GM21526 (cell line): ENCODE measurements around the gene SLC35B2.

ENCODE experiments used
- ATAC-seq: cut with Tn5 transposase; IDR thresholded peaks from one replicate; pipeline ENCODE4 v1.9.1; 2021; ENCODE audit warnings: moderate library complexity; ENCODE audit not compliant: unreplicated experiment, low FRiP score

The SLC35B2 gene

DNA sequence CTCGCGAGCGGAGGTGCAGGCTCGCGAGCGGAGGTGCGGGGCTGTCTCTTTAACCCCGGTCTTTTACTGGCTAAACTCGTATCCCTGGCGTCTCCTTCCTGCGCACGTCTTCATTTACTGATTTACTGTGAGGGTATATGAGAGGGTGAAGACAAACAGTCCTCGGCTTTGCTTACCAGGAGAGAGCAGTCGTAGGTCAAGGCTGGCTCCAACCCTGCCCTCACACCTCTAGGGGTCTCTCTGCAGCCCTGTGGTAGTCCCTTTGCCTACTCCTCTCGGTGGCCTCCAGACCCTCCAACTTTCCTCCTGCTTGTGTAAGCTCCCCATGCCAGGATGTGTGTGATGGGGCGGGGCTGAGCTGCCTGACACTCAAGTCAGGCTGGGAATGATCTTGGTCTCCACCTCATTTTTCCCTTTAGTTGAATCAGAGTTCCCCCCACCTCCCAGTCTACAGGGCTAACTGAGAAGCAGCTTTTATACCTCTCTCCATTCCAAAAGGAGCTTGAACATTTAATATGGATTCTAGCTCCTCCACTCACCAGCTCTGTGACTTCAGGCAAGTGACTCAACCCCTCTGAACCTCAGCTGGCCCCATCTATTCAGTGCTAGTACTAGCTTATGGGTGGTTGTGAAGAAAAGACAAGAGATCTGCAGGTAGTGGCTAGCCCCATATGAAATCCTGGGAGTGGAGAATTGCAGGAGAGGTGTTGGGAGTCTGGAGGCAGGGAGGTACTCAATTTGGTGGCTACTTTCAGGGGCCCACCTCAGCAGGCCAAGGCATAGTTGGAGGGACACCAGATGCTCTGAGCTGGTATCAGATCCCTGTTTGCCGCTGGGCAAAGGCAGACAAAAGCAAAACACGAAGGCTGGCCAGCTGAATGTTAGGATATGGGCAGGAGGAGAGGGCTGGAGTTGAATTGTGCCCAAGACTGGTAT lies 33.0 kb downstream of the SLC35B2 start:
- ATAC-seq, result no peak

DNA sequence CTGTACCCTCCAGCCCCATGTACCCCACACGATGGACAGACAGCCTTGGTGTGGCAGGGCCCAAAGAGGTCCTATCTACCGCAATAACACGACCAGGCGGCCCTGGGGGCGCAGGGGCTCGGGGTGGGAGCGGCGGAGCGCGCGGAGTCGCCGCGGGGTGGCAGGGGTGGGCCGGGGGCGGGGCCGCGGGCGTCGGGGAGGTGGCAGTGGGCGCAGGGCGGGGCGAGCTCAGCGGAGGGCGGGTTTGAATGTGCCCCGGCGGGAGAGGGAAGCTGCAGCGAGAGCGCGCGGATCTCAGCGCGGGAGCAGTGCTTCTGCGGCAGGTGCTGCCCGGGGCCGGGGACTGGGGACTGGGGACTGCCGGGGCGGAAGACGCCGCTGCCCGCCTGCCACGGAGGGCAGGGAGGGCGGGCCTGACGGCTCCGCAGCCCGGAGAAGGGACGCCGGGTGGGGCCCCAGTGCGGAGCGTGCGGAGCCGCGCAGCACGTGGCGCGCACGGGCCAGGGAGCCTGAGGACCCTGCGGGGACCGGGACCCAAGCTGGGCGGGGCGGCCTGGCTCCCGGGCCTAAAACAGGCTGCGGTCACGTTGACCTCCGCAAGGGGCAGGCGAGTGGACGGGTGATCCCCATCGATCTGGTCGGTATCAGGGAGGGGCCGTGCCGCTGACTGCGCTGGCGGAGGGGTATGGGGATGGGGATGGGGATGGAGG lies 33.9 kb downstream of the SLC35B2 start, which contains the start of gene SLC29A1:
Gene SLC29A1 (plus strand): TSS at position 277 of the 710 bp plus-strand sequence. CDS start 3,719 bp downstream, outside the sequence.
- no peak for ATAC-seq

DNA sequence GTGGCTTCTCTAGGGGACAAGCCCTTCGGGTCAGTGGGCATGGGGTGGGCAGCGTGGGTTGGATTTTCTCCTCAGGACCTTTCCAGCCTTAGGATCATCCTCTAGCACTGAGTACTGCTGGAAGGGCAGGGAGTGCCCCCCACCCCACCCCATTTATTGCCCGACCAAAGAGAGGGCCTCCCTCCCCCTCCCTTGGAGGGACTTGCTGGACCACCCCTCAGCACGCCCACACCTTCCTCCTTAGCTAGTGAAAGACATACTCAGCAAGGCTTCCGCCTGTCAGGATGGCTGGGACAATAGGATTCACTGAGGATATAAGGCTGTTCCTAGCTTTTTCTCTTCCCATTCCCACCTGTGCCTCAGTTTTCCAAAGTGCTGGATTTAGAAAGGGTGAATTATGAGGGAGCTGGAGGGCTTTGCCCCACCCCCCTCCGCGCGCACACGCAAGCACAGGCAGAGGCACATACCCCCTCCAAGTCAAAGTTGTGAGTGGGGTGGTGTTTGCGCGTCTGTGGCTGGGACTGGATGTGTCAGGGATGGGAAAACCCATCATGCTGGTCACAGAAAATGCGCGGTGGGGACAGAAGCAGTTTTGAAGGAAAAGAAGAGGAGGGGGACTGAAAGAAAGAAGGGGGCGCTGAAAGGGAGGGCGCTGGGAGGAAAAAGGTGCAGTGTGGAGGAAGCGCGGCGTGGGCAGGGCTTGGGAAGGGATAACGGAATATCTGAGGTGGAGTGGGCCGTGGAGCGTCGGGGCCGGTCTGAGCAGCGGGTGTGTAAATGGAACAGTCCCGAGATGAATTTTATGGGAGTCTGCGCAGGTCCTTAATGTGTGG lies 34.6 kb downstream of the SLC35B2 start:
- ATAC-seq, result no peak

DNA sequence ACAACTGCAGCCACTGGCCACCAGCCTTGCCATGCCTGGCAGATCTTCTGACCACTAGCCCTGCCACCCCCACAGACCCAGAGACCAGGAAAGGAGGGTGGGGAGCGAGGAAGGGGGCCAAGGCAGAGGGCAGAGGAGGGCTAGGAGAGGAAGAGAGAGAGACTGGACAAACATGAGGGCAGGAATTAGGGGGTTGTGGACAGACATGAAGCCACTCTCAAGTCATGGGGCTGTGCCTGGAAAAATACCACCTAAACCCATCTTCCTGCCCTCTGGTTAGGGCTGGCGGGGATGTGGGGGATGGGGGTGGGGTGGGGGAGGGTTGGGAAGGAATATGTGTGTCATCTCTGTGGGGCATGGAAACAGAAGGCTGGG lies 35.4 kb downstream of the SLC35B2 start:
- no peak for ATAC-seq

DNA sequence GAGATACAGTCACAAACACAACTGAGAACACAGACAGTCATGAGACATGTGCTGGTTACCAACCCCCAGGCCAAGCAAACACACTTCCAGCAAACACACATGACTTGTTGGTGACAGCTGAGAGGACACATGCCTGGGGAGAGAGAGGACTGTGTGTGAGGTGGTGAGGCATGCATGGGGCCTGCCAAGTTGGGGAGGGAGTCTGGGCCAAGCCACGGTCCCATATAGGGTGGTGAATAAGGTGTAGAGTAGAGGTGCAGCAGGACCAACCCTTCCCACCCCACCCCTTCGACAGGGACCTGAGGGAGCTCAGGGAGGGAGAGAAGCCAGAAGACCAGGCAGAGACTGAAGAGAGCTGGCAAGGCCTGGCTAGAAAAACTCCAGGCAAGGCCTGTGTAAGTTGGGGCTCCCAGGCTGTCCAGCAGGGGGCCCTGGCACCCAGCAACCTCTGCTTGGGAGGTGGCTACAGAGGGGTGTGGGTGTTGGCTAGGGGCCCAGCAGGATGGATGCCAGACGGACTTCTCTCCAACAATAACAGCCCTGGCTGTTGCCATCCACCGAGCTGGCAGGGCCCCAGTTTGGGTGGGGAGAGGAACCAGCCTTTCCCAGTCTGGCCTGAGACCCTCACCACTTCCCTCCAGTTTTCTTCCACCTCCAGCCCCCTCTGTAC lies 35.9 kb downstream of the SLC35B2 start:
- ATAC-seq, result peak; percentile 49

DNA sequence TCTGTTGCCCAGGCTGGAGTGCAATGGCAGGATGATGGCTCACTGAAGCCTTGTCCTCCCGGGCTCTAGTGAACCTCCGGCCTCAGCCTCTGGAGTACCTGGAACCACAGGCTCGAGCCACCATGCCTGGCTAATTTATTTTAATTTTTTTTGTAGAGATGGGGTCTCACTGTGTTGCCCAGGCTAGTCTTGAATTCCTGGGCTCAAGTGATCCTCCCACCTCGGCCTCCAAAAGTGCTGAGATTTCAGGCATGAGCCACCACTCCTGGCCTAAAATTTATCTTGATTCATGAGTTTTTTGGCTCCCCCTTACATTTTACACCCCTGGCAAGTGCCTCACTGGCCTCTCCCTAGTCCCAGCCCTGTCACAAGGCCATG lies 36.4 kb downstream of the SLC35B2 start:
- no peak for ATAC-seq

DNA sequence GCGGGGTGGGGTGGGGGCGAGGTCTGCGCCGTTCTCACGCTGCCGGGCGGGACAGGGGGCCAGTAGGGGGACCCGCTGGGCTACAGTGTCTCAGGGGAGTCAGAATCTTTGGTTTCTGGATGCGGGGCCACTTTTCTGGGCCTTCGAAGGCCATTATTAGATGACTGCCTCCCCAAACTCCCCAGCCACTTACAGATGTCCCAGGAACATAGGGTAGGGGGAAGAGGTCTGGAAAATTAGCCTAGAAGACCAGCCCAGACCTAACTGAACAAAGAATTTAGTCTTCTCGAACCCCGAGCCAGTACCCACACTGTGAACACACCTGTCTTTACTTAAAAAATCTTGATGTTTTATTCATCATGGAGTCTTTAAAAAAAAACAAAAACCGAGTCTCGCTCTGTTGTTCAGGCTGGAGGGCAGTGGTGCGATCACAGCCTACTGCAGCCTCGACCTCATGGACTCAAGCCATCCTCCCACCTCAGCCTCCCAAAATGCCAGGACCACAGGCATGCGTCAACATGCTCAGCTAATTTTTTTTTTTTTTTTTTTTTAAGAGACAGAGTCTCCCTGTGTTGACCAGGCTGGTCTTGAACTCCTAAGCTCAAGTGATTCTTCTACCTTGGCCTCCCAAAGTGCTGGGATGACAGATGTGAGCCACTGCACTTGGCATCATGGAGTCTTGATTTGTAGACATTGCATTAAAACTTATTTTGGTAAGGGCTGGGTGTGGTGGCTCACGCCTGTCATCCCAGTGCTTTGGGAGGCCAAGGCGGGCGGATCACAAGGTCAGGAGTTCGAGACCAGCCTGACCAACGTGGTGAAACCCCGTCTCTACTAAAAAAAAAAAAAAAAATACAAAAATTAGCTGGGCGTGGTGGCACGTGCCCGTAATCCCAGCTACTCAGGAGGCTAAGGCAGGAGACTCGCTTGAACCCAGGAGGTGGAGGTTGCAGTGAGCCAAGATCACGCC lies 37.2 kb downstream of the SLC35B2 start:
- ATAC-seq, result no peak

DNA sequence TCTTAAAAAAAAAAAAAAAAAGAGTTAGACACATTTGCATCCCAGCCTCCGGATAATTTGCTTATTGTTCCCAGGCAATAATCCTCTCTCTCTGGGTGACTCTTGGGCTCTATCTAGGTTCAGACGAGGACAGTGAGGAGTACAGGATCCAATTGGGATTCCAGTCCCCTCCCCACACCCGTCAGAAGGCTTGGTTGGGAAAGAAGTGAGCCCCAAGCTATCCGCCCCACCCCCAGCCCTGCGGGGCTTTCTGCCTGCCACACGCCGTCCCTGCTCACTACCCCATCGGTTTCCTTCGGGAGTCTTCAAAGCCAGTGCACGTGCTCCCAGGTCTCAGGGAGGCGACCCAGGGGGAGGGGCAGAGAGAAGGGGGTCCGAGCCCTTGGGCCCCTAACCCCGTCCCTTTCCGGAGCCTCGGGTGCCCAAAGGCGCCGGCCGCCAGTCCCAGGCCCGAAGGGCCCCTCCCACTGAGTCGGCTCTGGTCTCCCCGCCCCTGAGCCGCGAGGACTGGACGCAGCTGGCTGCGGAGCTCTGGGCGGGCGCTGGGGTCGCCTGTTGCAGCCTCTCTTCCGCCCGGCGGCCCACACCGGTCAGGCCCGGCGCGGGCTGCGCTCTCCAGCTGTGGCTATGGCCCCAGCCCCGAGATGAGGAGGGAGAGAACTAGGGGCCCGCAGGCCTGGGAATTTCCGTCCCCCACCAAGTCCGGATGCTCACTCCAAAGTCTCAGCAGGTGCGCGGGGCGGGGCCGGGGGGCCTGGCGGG lies 38.1 kb downstream of the SLC35B2 start:
- peak; percentile 40 for ATAC-seq

DNA sequence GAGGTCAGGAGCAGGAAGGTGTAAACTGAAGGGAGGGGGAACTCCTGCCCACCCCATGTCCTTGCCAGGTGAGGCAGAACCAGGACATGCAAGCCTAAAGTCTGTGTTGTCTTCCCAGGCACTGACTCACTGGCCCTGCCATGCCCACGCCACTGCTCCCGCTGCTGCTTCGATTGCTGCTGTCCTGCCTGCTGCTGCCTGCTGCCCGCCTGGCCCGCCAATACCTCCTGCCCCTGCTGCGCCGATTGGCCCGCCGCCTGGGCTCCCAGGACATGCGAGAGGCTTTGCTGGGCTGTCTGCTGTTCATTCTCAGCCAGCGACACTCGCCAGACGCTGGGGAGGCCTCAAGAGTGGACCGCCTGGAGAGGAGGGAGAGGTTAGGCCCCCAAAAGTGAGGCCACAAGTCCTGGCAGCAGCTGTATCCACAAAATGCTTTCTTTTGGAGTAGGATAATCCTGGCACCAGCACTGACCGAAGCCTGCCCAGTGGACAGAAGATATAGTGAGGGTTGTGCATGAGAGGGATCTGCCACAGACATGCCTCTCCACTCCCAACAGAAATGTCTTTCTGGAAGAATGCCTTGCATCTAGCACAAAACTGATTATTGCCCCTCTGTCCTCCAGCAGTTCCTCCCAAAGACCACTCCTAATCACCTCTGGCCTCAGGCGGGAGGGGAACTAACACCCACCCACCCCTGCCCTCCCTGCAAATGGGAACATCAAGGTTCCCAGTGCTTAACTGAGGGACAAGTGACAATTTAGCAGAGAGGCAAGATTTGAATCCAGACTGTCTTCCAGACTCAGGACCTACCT lies 39.8 kb downstream of the SLC35B2 start:
- ATAC-seq, result no peak

DNA sequence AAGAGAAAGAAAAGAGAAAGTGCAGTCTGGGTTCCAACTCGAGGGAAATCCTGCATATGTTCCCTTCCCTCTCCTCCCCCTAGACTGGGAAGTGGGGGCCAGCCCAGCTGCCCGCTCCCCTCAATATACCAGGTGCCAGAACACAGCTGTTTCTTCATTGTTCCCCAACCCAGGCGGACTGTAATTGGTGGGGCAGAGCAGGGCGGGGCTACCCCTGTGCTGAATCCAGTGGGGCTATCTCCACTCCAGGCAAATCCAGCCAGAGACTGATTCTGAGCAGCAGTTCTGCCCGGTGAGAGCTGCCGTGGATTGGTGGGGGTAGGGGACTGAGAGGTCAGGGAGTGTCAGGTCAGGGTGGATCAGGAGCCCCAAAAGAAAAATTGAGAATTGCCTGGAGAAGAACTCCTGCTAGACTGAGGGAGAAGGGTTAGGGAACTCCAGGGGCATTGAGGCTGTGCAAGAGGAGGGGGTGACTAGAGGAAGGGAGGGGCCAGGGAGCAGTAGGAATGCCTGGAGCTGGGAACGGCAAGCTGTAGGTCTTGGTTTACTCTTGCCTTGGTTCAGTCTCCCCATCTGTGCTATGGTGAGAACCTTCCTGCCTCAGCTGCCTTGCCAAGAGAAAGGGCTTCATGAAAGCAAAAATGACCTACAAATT lies 40.5 kb downstream of the SLC35B2 start, which contains the start of gene MYMX:
Gene MYMX (plus strand): TSS at position 250 of the 655 bp plus-strand sequence. CDS start 546 bp downstream, outside the sequence.
- no peak for ATAC-seq

DNA sequence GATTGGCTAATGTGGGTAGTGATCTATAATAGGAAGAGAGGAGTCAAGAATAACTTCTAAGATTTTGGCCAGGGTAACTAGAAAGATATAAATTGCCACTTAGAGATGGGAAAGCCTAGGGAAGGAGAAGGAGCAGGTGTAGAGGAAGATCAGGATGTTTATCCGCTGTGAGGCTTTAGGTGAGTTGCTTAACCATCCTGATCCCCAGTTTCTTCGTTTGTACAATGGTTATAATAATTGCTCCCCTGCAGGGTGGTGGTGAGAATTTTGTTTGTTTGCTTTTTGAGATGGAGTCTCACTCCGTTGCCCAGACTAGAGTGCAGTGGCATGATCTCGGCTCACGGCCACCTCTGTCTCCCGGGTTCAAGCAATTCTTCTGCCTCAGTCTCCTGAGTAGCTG lies 43.0 kb downstream of the SLC35B2 start:
- ATAC-seq, result no peak

DNA sequence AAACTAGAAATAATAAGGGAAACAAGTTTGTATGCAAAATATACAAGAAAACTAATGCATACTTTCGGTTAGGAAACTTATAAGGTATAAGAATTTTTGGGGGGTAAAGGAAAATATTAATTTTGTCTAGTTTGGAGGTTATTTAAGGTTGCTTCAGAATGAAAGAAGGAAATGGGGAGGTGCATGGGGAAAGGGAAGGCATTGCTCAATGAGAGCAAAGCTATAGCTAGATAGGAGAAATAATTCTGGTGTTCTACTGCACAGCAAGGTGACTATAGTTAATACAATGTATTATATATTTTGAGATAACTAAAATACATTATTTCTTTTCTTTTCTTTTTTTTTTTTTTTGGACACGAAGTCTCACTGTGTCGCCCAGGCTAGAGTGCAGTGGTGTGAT lies 46.0 kb downstream of the SLC35B2 start:
- ATAC-seq, result no peak

DNA sequence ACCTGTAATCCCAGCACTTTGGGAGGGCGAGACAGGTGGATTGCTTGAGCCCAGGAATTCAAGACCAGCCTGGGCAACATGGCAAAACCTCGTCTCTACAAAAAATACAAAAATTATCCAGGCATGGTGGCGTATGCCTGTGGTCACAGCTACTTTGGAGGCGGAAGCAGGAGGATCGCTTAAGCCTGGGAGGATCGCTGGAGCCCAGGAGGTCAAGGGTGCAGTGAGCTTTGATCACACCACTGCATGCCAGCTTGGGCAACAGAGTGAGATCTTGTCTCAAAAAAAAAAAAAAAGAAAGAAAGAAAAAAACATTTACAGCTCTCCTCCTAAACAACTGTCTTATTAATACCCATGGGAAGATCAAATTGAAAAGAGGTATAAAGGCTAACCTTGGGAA lies 49.4 kb downstream of the SLC35B2 start:
- ATAC-seq, result no peak
